ENCODE measurements around the gene AKAP13.

DNA sequence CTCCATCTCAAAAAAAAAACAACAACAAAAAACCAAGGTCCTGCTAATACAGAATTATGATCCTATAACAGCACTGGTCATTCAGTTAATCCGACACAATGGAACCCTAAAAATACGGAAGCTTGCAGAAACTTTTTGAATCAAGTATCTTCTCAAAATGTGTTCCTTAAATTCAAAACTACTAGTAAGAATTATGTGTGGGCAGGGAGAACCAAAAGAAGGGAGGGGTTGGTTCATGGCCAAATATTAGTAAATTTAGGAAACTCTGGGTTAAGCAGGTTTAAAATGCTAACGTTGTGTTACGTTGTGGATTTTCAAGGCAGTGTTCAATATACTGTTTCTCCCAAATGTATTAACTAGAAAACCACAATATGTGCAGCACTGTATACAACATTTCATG, 298.8 kb downstream of the AKAP13 start:
- TF ChIP-seq CTCF (IDR thresholded peaks at IDR 0.05) (no peak), POLR2A (IDR thresholded peaks at IDR 0.05) (no peak)

Measured in uterus (tissue), 2 donors.